B cell (primary cell): ENCODE data around the gene CDKAL1. TPM values are rescaled to one million over a fixed set of nuclear protein-coding genes. Genes with fewer than 3 reads are reported as not detected.

ENCODE experiments used
- ATAC-seq: fragments of 200-7000 bp; cut with Tn5 transposase; one replicate; pipeline ENCODE4 v1.10.0; 2021; ENCODE audit warnings: low read depth, mild to moderate bottlenecking, moderate number of reproducible peaks, moderate library complexity
- CTCF ChIA-PET: fragments of 350-600 bp; sonication (Branson Sonifier 250); formaldehyde crosslinking; loops from one replicate; lab custom pipeline; 2021; ENCODE audit warnings: antibody characterized with exemption, inconsistent platforms; lab: Charles Lee
- POLR2A ChIA-PET: fragments of 350-600 bp; sonication (Branson Sonifier 250); formaldehyde crosslinking; loops from one replicate; lab custom pipeline; 2021; ENCODE audit warnings: antibody characterized with exemption; lab: Charles Lee
- DNase-seq: peaks from one replicate; pipeline ENCODE4 v3.0.0; 2013
- H2AFZ ChIP-seq: 2 replicates; pipeline ENCODE4 v1.6.1; 2012; ENCODE audit warnings: mild to moderate bottlenecking, low read depth, low read length; ENCODE audit not compliant: insufficient read depth, poor library complexity, severe bottlenecking
- H3K27ac ChIP-seq, 2 donors: 1 replicate in 1 of 2; 2 replicates in 1 of 2; pipeline ENCODE4 v1.5.1; 2012 to 2013; ENCODE audit warnings: low read length in 2 of 2, mild to moderate bottlenecking in 2 of 2, moderate library complexity in 1 of 2
- H3K27me3 ChIP-seq, 4 experiments: fragments of 200-600 bp in 1 of 4; sonication (generic) in 1 of 4; replicated peaks in 1 of 4; 1 replicate in 2 of 4; 2 replicates in 2 of 4; pipeline versions ENCODE4 v1.6.1 to v1.7.0; 2013 to 2016; ENCODE audit warnings: low read length in 3 of 4, mild to moderate bottlenecking in 2 of 4, mixed read lengths in 1 of 4, moderate library complexity in 1 of 4; ENCODE audit not compliant: insufficient read depth in 4 of 4, control insufficient read depth in 3 of 4; ENCODE audit errors: control extremely low read depth in 1 of 4
- H3K36me3 ChIP-seq, 2 experiments: replicated peaks in 1 of 2; 1 replicate in 1 of 2; 2 replicates in 1 of 2; pipeline versions ENCODE4 v1.6.1 to v1.7.1; 2013; ENCODE audit warnings: low read length in 1 of 2; ENCODE audit not compliant: insufficient read depth in 2 of 2, control insufficient read depth in 1 of 2; ENCODE audit errors: control extremely low read depth in 1 of 2, extremely low read depth in 1 of 2
- H3K4me1 ChIP-seq, 2 donors: fragments of 200-600 bp in 1 of 2; sonication (generic) in 1 of 2; 1 replicate in 1 of 2; 2 replicates in 1 of 2; pipeline versions ENCODE4 v1.5.1 to v1.6.1; 2013 to 2017; ENCODE audit warnings: low read length in 2 of 2; ENCODE audit not compliant: control insufficient read depth in 2 of 2, insufficient read depth in 2 of 2
- H3K4me2 ChIP-seq: replicated peaks from 2 replicates; pipeline ENCODE3; 2012; ENCODE audit warnings: mild to moderate bottlenecking, low read depth, low read length; ENCODE audit not compliant: poor library complexity, severe bottlenecking
- H3K4me3 ChIP-seq, 5 experiments: fragments of 200-600 bp in 1 of 5; sonication (generic) in 1 of 5; 1 replicate in 3 of 5; 2 replicates in 2 of 5; pipeline versions ENCODE4 v1.5.1 to v1.7.0; 2011 to 2016; ENCODE audit warnings: low read length in 4 of 5, mild to moderate bottlenecking in 4 of 5, low read depth in 2 of 5, control low read depth in 1 of 5, moderate library complexity in 1 of 5; ENCODE audit not compliant: insufficient read depth in 1 of 5; ENCODE audit errors: control extremely low read depth in 1 of 5, extremely low read depth in 1 of 5
- H3K79me2 ChIP-seq: fragments of 200-600 bp; sonication (generic); one replicate; pipeline ENCODE4 v1.6.0; 2016; ENCODE audit warnings: low read length; ENCODE audit not compliant: control insufficient read depth, insufficient read depth
- H3K9ac ChIP-seq: fragments of 200-600 bp; sonication (generic); 2 replicates; pipeline ENCODE4 v1.6.1; 2017; ENCODE audit warnings: mild to moderate bottlenecking, low read length, moderate library complexity
- H3K9me3 ChIP-seq, 3 donors: one replicate each; pipeline versions ENCODE4 v1.6.1 to v1.7.1; 2013; ENCODE audit warnings: low read length in 2 of 3; ENCODE audit not compliant: control insufficient read depth in 2 of 3, insufficient read depth in 1 of 3; ENCODE audit errors: control extremely low read depth in 1 of 3
- H4K20me1 ChIP-seq: 2 replicates; pipeline ENCODE4 v1.6.0; 2012; ENCODE audit warnings: mild to moderate bottlenecking, low read length; ENCODE audit not compliant: insufficient read depth, control insufficient read depth, poor library complexity, severe bottlenecking
- H3K27ac Mint-ChIP-seq: one replicate; pipeline ENCODE4 v1.8.0; 2021; ENCODE audit warnings: mixed read lengths
- H3K27me3 Mint-ChIP-seq: one replicate; pipeline ENCODE4 v1.8.0; 2021; ENCODE audit warnings: mixed read lengths
- H3K4me1 Mint-ChIP-seq: one replicate; pipeline ENCODE4 v1.8.0; 2021; ENCODE audit warnings: mixed read lengths
- H3K4me3 Mint-ChIP-seq: one replicate; pipeline ENCODE4 v1.8.0; 2021; ENCODE audit warnings: mixed read lengths
- H3K9me3 Mint-ChIP-seq: one replicate; pipeline ENCODE4 v1.8.0; 2022; ENCODE audit warnings: mixed read lengths; ENCODE audit not compliant: insufficient read depth
- EZH2 ChIP-seq: IDR thresholded peaks from 2 replicates; pipeline ENCODE4 v1.6.1; 2012; ENCODE audit warnings: borderline replicate concordance, low read depth, mild to moderate bottlenecking, moderate library complexity, low read length; ENCODE audit not compliant: insufficient read depth, poor library complexity, severe bottlenecking
- WGBS: methylation state at CpG from one replicate; pipeline ENCODE4 v1.1.5; 2013; ENCODE audit warnings: missing lambda C conversion rate; ENCODE audit not compliant: insufficient coverage; 5-methylcytosine and 5-hydroxymethylcytosine counted together
- intact Hi-C: fragments of 100-400 bp; cut with micrococcal nuclease; formaldehyde crosslinking; loops from one replicate; pipeline ENCODE4 v1.10.0; 2022
- polyA plus RNA-seq: library from polyadenylated mRNA; depleted of rRNA; stranded (reverse); fragments of >200 nt; gene quantifications from 2 replicates; pipeline ENCODE4 v1.2.3, GENCODE V29; 2012
- total RNA-seq, 2 donors: library from RNA; stranded (reverse); fragments of 120-200 nt in 1 of 2; gene quantifications; 1 replicate in 1 of 2; 2 replicates in 1 of 2; pipeline versions ENCODE4 v1.2.3 to v1.2.4, GENCODE V29; 2013 to 2022
- TF ChIP-seq, protein P1 (sequence below): fragments of 200-600 bp; IDR thresholded peaks from one replicate; pipeline ENCODE4 v1.8.0; 2022; ENCODE audit warnings: antibody characterized with exemption, mild to moderate bottlenecking

Gene CDKAL1
- total and polyA plus RNA-seq, 2 donors (not counting 1 experiment from before 2014, with no cell fraction given) = 6.1 to 33.3 TPM

DNA sequence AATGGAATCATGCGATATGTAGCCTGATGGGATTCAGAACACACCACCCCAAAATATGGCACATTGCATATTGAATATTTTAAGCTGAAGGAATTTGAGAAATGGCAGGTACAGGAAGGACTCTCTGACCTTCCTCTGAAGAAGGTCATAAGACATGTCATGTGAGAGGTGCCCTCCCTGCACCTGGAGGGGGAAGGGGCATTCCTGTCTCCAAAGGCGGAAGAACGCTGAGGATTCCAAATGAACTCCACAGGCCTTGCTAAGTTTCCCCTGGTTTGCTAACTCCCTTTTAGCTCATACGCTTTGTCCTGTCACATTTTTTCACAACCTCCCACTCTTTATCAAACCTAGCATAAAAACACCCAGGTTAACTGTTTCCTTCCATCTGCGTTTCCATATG lies 347.8 kb downstream of the CDKAL1 start:
- ChIA-PET CTCF (no interaction called here), POLR2A (no interaction called here)
- peaks cover 8% of the 10 kb centered on the region for H3K9me3 Mint-ChIP-seq
- Histone ChIP-seq H3K79me2 (no peaks in the 10 kb centered on the region), H3K4me3 (no peak overlapping the region), H4K20me1 (no peaks in the 10 kb centered on the region), H3K4me1 (no peaks in the 10 kb centered on the region), H3K4me2 (no peak overlapping the region), H3K9me3 (peaks cover 0 to 18% (median 3%) of the 10 kb centered on the region in 3 donors), H3K27me3 (no peaks in the 10 kb centered on the region), H3K27ac (no peak overlapping the region), H3K36me3 (peaks cover 0 to 2% of the 10 kb centered on the region in 2 experiments), H3K9ac (no peak overlapping the region), H2AFZ (no peak overlapping the region)
- no peak overlapping the region for H3K4me3 Mint-ChIP-seq
- intact Hi-C loops = no loop called here
- no peak for DNase-seq
- no peak for TF ChIP-seq EZH2
- TF ChIP-seq, protein P1, sequence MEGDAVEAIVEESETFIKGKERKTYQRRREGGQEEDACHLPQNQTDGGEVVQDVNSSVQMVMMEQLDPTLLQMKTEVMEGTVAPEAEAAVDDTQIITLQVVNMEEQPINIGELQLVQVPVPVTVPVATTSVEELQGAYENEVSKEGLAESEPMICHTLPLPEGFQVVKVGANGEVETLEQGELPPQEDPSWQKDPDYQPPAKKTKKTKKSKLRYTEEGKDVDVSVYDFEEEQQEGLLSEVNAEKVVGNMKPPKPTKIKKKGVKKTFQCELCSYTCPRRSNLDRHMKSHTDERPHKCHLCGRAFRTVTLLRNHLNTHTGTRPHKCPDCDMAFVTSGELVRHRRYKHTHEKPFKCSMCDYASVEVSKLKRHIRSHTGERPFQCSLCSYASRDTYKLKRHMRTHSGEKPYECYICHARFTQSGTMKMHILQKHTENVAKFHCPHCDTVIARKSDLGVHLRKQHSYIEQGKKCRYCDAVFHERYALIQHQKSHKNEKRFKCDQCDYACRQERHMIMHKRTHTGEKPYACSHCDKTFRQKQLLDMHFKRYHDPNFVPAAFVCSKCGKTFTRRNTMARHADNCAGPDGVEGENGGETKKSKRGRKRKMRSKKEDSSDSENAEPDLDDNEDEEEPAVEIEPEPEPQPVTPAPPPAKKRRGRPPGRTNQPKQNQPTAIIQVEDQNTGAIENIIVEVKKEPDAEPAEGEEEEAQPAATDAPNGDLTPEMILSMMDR = no peak
- 64% methylated on average over 2 of the region's 5 CpGs for WGBS
- H3K4me1 Mint-ChIP-seq = peaks cover 3% of the 10 kb centered on the region
- H3K27ac Mint-ChIP-seq = no peak overlapping the region
- no peaks in the 10 kb centered on the region for H3K27me3 Mint-ChIP-seq
- no peak for ATAC-seq

DNA sequence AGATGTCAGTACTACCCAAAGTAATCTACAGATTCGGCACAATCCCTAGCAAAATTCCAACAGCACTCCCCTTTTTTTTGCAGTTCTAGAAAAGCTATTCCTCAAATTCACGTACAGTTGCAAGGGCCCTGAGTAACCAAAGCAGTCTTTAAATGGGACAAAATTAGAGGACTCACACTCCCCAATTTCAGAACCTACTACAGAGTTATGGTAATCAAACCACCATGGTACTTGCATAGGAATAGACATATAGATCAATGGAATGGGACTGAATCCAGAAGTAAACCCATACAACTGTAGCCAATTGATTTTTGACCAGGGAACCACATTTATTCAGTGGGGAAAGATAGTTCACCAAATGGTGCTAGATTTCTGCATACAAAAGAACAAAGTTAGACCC lies 350.8 kb downstream of the CDKAL1 start:
- ATAC-seq (no peak), DNase-seq (no peak)
- Histone ChIP-seq H3K9me3 (peaks cover 0 to 21% (median 10%) of the 10 kb centered on the region in 3 donors), H3K4me2 (no peak overlapping the region), H3K36me3 (peaks cover 0 to 2% of the 10 kb centered on the region in 2 experiments), H2AFZ (no peak overlapping the region), H4K20me1 (no peaks in the 10 kb centered on the region), H3K27me3 (no peaks in the 10 kb centered on the region), H3K27ac (no peak overlapping the region), H3K4me3 (no peak overlapping the region), H3K79me2 (no peaks in the 10 kb centered on the region), H3K9ac (no peak overlapping the region), H3K4me1 (no peaks in the 10 kb centered on the region)
- Mint-ChIP-seq H3K9me3 (peaks cover 13% of the 10 kb centered on the region), H3K27me3 (no peaks in the 10 kb centered on the region), H3K4me3 (no peak overlapping the region), H3K27ac (no peak overlapping the region), H3K4me1 (no peaks in the 10 kb centered on the region)
- no CpG with 5 or more reads among the region's 2 CpGs for WGBS
- ChIA-PET POLR2A (no interaction called here), CTCF (no interaction called here)
- intact Hi-C loops = no loop called here
- TF ChIP-seq, protein P1 = no peak
- no peak for TF ChIP-seq EZH2
